Dedifferentiated amniotic fluid mesenchymal stem cell (primary cell): ENCODE data around the gene CMC2.
A peak's percentile ranks its signal among the peaks of the same experiment; 100 is the strongest.

Source experiments
- DNase-seq: peaks from one replicate; pipeline ENCODE4 v3.0.0-alpha.2; 2016; ENCODE audit errors: extremely low spot score

CMC2 gene

DNA sequence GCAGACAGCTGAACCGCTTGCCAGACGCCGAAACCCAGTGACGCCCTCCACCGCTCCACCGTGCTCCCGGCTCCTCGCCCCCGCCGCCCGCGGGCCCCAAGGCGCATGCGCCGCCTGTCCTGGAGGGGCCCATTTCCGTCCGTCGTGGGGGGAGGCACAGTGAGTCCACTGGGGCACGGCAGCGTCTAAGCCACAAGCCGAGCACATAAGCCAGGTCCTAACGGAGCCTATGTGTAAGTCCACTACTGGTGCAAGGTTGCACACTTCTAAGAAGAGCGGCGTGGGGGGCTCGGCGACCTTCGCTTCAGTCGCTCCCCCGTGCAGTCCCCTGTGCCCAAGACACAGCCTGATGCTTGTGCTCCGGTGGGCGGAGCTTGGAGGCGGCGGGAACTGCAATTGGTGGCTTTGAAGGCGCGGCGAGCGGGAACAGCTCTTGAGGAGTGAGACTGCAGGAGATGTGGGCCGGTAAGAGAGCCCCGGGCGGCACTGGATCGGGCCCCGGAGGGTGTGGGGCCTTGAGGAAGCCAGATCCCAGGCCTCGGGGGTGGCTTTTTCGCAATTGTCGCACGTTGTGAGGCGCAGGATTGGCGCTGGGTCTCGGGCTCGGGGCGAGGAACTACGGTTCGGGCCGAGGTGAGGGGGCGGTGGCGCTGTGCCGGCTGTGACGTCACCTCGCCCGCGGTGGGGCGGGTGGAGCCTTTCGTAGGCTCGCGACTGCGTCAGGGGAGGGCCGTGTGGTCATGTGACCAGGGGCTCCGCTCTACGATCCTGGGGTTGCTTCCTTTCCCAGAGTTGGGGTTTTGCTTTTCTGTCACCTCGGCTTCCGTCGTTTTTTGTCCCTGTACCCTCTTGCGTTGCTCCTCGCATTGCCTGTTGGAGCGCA lies at the start of gene CMC2, which contains the start of gene CENPN:
CMC2 (minus strand) TSS at position 73 of the 883 bp plus-strand sequence. CDS start 9,491 bp downstream, outside the sequence.
CENPN (plus strand) TSS at position 402 of the 883 bp plus-strand sequence. CDS start 4,726 bp downstream, outside the sequence.
- peak; percentile 99 for DNase-seq

DNA sequence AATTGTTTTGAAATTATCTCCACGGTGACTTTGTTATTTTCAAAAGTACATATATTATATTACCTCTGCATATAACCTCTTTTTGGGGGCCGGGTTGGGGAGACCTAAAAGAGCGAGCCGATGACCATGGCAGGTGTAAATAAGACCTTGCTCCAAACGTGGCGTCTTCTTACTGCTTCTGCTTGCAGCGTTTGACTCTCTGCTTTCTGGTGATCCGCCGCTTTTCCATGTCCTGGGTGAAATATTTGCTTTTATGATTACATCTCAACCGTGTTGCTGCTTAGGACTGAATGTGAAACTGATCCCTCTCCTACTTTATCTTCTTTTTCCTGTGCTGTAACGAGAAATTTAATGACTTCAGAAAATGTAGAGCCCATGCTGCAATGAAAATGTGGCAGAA lies 47.1 kb upstream of the CMC2 start:
- DNase-seq, result no peak

DNA sequence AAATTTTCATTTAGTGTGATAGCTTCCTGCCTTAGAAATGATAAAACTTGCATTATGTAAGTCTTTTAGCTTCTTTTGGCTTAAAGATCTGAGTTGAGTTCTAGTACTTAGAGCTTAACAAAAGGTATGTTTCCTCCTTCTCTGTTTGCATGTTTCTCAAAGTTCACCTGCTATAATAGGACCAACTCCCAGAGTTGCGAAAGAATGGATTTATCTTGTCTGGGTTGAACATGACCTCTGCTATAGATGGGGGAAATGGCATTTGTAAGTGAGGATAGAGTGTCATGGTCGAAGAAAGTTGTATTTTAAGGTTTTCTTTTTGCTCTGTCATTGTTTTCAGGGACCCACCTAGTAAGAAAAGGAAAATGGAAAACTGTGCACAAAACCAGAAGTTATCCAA lies 36.1 kb upstream of the CMC2 start:
- DNase-seq, result no peak

- no peak for DNase-seq
These were observed 35.0 kb upstream of the CMC2 start for GRCh38 chr16:81041696-81042095.

- no peak for DNase-seq
These were observed 34.2 kb upstream of the CMC2 start for GRCh38 chr16:81040842-81041241.

GRCh38 chr16:81040131-81040530 lies 33.4 kb upstream of the CMC2 start:
- no peak for DNase-seq

GRCh38 chr16:81036751-81037350 lies 30.2 kb upstream of the CMC2 start:
- no peak for DNase-seq

- no peak for DNase-seq
These were observed 29.5 kb upstream of the CMC2 start for GRCh38 chr16:81035975-81036750.

- DNase-seq, result peak; percentile 84
These were observed 28.8 kb upstream of the CMC2 start, which contains the start of gene ATMIN for GRCh38 chr16:81035398-81035974. Gene ATMIN, plus strand, starts transcription at chr16:81035842. Its CDS starts 29 bp downstream, at chr16:81035871.

GRCh38 chr16:81029930-81030604 lies 23.4 kb upstream of the CMC2 start:
- DNase-seq, result no peak

DNA sequence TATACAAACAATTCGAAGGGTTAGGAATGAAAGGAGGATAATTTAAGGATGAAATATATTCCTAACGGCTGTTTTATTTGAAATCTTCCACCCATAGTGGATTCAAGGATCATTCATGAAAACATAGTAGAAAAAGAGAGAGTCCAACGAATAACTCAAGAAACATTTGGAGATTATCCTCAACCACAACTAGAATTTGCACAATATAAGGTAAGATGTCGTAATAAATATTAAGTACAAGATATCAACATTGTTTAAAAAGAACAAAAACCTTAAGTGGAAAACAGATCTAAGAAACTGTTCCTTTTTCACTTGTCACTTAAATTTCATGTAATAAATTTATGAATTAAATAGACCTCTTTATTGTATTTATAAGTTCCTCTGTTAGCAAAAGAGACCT lies 19.7 kb upstream of the CMC2 start:
- DNase-seq, result no peak

DNA sequence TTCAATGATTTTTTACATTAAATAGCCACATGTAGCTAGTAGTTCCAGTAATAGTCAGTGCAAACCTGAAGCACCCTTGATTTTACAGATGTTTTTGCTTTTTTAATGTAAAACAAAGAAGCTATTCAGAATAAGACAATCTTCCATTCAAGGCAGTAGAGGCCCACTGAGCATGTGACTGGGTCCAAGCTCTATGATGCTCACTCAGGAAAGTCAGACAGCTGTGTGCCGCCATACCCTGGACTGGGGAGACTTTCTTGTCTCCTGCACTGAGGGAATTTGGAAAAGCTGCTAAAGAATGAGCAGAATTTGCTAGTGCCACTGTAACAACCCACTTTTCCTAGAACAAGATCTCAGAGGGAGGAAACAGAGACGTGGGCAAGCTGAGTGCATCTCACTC lies 11.8 kb upstream of the CMC2 start:
- DNase-seq, result no peak

GRCh38 chr16:81014672-81015071 lies 8.0 kb upstream of the CMC2 start:
- no peak for DNase-seq

DNA sequence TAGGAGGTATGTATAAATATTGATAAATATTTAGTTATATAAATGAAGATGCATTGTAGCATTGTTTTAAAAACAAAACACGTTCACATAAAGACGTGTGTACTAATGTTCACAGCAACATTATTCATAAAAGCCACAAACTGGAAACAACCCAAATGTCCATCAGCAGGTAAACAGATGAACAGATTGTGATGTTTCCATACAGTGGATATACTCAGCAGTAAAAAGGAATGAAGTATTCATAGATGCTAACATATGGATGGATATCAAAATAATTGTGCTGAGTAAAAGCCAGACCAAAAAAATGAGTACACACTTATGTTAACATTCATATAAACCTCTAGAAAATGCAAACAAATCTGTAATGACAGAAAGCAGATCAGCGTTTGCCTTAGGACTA lies 6.3 kb upstream of the CMC2 start:
- DNase-seq, result no peak

GRCh38 chr16:81008505-81008789 lies 1.8 kb upstream of the CMC2 start:
- no peak for DNase-seq

- DNase-seq, result peak; percentile 22
These were observed 373 bp downstream of the CMC2 start for GRCh38 chr16:81006211-81006812.

GRCh38 chr16:81005610-81006161 lies 999 bp downstream of the CMC2 start:
- peak; percentile 16 for DNase-seq

DNA sequence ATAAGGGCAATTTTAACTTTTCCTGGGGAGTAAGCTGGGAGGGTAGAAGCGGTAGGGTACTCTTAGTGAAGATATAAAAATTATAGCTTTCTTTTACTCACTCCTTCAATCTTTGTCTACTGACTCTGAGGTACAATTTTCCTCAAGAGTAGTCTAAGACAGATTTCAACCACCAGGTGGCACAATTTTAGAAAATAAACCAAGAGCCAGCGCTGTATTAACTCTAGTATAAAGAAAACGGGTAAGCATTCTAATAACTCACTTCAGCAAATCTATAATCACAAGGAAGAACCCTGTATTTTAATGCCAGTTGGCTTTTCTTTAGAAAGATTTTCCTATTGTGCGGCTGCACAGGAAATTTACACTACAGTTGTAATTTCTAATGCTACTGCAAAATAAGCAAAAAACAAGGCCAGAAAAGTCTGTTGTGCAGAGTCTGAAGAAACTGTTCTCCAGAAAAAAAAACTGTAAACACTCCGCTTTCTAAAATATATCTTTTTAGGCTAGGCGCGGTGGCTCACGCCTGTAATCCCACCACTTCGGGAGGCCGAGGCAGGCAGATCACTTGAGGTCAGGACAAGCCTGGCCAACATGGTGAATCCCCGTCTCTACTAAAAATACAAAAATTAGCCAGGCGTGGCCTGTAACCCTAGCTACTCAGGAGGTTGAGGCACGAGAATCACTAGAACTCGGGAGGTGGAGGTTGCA lies 1.9 kb downstream of the CMC2 start:
- DNase-seq, result peak; percentile 79

- no peak for DNase-seq
These were observed 2.9 kb downstream of the CMC2 start for GRCh38 chr16:81003610-81004460.
